ENCODE results near the gene MS4A4E.
"Not testable (repeated sequence)": the region's sequence is repeated elsewhere in the genome, so short reads cannot be mapped to it uniquely, and the experiment has no call there.

The MS4A4E gene

DNA sequence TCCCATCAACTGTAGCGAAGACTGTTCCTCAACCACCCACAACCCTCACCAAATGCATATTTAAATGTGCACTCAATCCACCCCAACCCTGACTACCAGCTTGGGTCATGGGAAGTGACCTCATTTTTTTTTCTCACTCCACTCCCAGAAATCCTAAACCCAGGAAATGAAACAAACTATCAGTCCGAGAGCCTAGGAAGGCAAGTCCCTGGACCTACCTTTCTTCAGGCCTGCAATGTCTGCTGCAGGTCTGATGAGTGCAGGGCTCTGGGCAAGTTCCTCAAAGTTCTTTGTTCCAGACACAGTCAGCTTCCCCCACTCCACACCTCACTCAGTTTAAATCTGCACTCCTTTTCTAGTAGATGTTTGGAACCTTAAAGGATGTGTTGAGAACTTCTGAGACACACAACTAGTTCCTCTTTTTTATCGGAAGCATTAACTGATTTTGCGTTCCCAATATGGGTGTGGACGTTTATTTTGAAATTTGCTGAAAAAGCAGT is at the start of gene MS4A4E:
Gene MS4A4E, minus strand, starts transcription at position 398 of the 500 bp plus-strand sequence. CDS start 13,082 bp downstream, outside the sequence.
- no peak within 1 kb of the TSS for H3K4me3 ChIP-seq (ENCODE audit: low read length)
- no peaks in the 10 kb centered on the region for H3K36me3 ChIP-seq (ENCODE audit: insufficient read depth, low read depth, low read length)
- no peaks in the 10 kb centered on the region for H3K27me3 ChIP-seq (ENCODE audit: insufficient read depth, low read length)
- no peak within 1 kb of the TSS for H3K9ac ChIP-seq (ENCODE audit: low read depth, low read length)
- no peaks in the 10 kb centered on the region for H3K4me1 ChIP-seq (ENCODE audit: insufficient read depth, low read length)
- H3K9me3 ChIP-seq (ENCODE audit: insufficient read depth, low read depth, low read length) = no peaks in the 10 kb centered on the region
- H3K27ac ChIP-seq (ENCODE audit: low read length) = no peak within 1 kb of the TSS

DNA sequence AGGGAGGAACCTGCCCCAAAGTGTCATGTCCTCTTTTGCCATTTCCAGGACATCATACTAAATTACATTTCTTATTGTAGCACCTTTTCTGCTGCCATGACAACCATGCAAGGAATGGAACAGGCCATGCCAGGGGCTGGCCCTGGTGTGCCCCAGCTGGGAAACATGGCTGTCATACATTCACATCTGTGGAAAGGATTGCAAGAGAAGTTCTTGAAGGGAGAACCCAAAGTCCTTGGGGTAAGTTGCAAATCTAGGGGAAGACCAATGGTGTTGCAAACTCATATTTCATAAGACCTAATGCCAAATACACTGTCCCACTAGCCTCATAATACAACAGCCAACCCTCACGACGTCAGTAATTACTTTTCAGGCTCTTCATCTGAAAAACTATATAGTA is 49.2 kb upstream of the MS4A4E start:
- no peak overlapping the region for H3K9ac ChIP-seq (ENCODE audit: low read depth, low read length)
- no peaks in the 10 kb centered on the region for H3K4me1 ChIP-seq (ENCODE audit: insufficient read depth, low read length)
- H3K36me3 ChIP-seq (ENCODE audit: insufficient read depth, low read depth, low read length) = no peaks in the 10 kb centered on the region
- no peaks in the 10 kb centered on the region for H3K27me3 ChIP-seq (ENCODE audit: insufficient read depth, low read length)
- peaks cover 8% of the 10 kb centered on the region for H3K9me3 ChIP-seq (ENCODE audit: insufficient read depth, low read depth, low read length)
- H3K27ac ChIP-seq (ENCODE audit: low read length) = no peak overlapping the region
- no peak overlapping the region for H3K4me3 ChIP-seq (ENCODE audit: low read length)

DNA sequence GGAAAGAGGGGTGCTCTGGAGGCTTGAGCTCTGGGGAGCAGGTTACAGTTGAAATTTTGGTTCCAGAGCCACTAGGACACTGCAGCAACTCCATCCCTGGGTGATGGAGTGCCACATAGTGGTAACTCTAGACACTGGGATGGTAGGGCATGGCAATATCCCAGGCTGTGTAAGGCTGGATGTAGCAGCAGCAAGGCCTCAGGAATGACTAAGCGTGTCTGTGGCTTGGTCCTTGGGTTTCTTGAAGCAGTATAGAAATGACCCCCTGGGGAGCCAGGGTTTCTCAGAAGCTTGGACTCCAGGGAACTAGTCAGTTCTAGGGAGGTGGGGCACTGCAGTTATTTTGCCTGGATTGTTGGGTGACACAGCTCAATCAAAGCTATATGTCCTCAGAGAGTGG is 45.6 kb upstream of the MS4A4E start:
- Histone ChIP-seq H3K9me3 (ENCODE audit: insufficient read depth, low read depth, low read length) (peaks cover 8% of the 10 kb centered on the region), H3K4me3 (ENCODE audit: low read length) (no peak overlapping the region), H3K27ac (ENCODE audit: low read length) (no peak overlapping the region), H3K9ac (ENCODE audit: low read depth, low read length) (no peak overlapping the region), H3K36me3 (ENCODE audit: insufficient read depth, low read depth, low read length) (no peaks in the 10 kb centered on the region), H3K27me3 (ENCODE audit: insufficient read depth, low read length) (no peaks in the 10 kb centered on the region), H3K4me1 (ENCODE audit: insufficient read depth, low read length) (peaks cover 13% of the 10 kb centered on the region; the same call in 1 of the 2 replicates)

DNA sequence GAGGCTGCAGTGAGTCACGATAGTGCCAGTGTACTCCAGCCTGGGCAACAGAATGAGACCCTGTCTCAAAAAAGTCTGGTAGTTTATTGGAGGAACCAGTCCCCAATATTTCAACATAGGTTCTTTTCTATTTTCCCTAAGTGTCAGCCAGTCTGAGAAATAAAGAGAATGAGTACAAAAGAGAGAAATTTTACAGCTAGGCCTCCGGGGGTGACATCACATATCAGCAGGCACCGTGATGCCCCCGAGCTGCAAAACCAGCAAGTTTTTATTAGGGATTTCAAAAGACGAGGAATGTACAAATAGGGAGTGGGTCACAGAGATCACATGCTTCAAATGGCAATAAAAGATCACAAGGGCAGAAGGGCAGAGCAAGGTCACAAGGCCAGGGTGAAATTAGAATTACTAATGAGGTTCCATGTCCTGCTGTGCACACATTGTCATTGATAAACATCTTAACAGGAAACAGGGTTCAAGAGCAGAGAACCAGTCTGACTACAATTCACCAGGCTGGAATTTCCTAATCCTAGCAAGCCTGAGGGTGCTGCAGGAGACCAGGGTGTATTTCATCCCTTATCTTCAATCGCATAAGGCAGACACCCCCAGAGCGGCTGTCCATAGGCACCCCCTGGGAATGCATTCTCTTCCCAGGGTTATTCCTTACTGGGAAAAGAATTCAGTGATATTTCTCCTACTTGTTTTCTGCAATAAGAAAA is 42.6 kb upstream of the MS4A4E start:
- not testable (repeated sequence) for H3K9ac ChIP-seq (ENCODE audit: low read depth, low read length); H3K27ac ChIP-seq (ENCODE audit: low read length); H3K36me3 ChIP-seq (ENCODE audit: insufficient read depth, low read depth, low read length); H3K27me3 ChIP-seq (ENCODE audit: insufficient read depth, low read length); H3K9me3 ChIP-seq (ENCODE audit: insufficient read depth, low read depth, low read length)
- Histone ChIP-seq H3K4me1 (ENCODE audit: insufficient read depth, low read length) (peaks cover 13% of the 10 kb centered on the region; the same call in 1 of the 2 replicates), H3K4me3 (ENCODE audit: low read length) (0 out of 2 replicates have a peak overlapping the region, but pooled peaks have one; percentile 16)

DNA sequence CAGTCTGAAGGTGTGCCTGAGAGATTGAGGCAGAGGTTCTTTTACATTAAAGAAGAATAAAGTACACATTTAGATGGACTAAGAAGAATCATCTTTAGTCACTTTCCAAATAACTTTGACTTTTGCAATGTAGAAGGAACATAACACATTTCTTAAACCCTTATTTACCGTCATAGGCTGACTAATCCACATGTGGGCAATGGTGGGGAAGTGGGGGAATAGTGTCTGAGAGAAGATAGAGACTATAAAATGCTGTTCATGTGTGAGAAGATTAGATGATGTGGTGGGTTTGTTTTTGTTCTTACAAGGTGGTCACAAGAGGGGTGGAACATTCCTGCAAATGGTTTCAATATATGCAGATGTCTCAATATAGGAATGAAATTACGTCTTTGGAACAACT is 39.3 kb upstream of the MS4A4E start:
- Histone ChIP-seq H3K27ac (ENCODE audit: low read length) (no peak overlapping the region), H3K9ac (ENCODE audit: low read depth, low read length) (no peak overlapping the region), H3K36me3 (ENCODE audit: insufficient read depth, low read depth, low read length) (no peaks in the 10 kb centered on the region), H3K4me3 (ENCODE audit: low read length) (no peak overlapping the region), H3K4me1 (ENCODE audit: insufficient read depth, low read length) (peaks cover 13% of the 10 kb centered on the region; the same call in 1 of the 2 replicates), H3K9me3 (ENCODE audit: insufficient read depth, low read depth, low read length) (no peaks in the 10 kb centered on the region), H3K27me3 (ENCODE audit: insufficient read depth, low read length) (no peaks in the 10 kb centered on the region)

DNA sequence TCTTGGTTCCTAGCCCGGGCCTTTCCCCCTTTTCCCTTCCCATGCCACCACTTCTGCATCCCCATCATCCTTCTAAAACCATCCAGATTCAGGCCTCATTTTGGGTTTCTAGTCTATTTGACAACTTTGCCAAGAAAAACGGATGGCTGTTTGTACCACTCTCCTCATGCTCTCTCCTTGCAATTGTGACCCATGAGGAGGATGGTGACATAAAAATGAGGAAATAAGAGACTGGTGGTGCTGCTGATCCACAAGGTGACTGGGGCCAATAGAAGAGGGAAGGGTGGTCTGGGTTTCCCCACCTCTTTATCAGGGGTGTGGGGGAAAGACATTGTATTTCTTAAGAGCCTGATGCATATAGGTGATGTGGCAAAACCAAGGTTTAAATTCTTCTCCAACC is 38.5 kb upstream of the MS4A4E start:
- Histone ChIP-seq H3K9ac (ENCODE audit: low read depth, low read length) (no peak overlapping the region), H3K4me3 (ENCODE audit: low read length) (no peak overlapping the region), H3K9me3 (ENCODE audit: insufficient read depth, low read depth, low read length) (no peaks in the 10 kb centered on the region), H3K27me3 (ENCODE audit: insufficient read depth, low read length) (no peaks in the 10 kb centered on the region), H3K4me1 (ENCODE audit: insufficient read depth, low read length) (peaks cover 10% of the 10 kb centered on the region; the same call in 1 of the 2 replicates), H3K27ac (ENCODE audit: low read length) (no peak overlapping the region), H3K36me3 (ENCODE audit: insufficient read depth, low read depth, low read length) (no peaks in the 10 kb centered on the region)

DNA sequence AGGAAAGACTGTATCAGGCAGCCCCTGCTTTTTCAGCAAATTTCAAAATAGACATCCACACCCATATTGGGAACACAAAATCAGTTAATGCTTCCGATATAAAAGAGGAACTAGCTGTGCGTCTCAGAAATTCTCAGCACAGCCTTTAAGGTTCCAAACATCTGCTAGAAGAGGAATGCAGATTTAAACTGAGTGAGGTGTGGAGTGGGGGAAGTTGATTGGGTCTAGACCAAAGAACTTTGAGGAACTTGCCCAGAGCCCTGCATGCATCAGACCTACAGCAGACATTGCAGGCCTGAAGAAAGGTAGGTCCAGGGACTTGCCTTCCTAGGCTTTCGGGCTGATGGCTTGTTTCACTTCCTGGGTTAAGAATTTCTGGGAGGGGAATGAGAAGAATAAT is 37.5 kb upstream of the MS4A4E start, which contains the start of gene MS4A4A:
Gene MS4A4A, plus strand, starts transcription at position 255 of the 400 bp plus-strand sequence. Its CDS starts 10 bp downstream, at position 265.
- peaks cover 17% of the 10 kb centered on the region; the same call in 1 of the 2 replicates for H3K4me1 ChIP-seq (ENCODE audit: insufficient read depth, low read length)
- no peaks in the 10 kb centered on the region for H3K27me3 ChIP-seq (ENCODE audit: insufficient read depth, low read length)
- H3K36me3 ChIP-seq (ENCODE audit: insufficient read depth, low read depth, low read length) = no peaks in the 10 kb centered on the region
- no peak within 1 kb of the TSS for H3K4me3 ChIP-seq (ENCODE audit: low read length)
- H3K9ac ChIP-seq (ENCODE audit: low read depth, low read length) = no peak within 1 kb of the TSS
- no peaks in the 10 kb centered on the region for H3K9me3 ChIP-seq (ENCODE audit: insufficient read depth, low read depth, low read length)
- H3K27ac ChIP-seq (ENCODE audit: low read length) = no peak within 1 kb of the TSS

DNA sequence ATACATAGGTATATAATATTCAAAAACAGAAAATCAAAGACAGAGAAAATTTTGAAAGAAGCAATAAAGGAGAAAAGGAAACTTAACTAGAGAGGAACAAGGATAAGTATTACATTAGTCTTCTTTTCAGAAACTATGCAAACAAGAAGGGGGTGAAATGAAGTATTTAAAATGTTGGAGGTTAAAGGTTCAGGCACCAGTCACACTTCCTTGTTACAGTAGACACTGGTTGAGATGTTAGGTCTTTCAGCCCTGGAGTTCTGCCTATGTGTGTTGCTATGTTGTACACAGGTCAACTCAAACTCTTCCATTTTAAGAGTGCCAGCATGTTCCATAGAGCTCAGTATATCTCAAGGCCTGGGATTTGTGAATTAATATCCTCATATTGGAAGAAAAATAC is 31.5 kb upstream of the MS4A4E start:
- Histone ChIP-seq H3K9ac (ENCODE audit: low read depth, low read length) (no peak overlapping the region), H3K36me3 (ENCODE audit: insufficient read depth, low read depth, low read length) (no peaks in the 10 kb centered on the region), H3K9me3 (ENCODE audit: insufficient read depth, low read depth, low read length) (peaks cover 6% of the 10 kb centered on the region; the same call in 1 of the 2 replicates), H3K4me3 (ENCODE audit: low read length) (no peak overlapping the region), H3K27me3 (ENCODE audit: insufficient read depth, low read length) (no peaks in the 10 kb centered on the region), H3K27ac (ENCODE audit: low read length) (no peak overlapping the region), H3K4me1 (ENCODE audit: insufficient read depth, low read length) (peaks cover 12% of the 10 kb centered on the region; the same call in 1 of the 2 replicates)

DNA sequence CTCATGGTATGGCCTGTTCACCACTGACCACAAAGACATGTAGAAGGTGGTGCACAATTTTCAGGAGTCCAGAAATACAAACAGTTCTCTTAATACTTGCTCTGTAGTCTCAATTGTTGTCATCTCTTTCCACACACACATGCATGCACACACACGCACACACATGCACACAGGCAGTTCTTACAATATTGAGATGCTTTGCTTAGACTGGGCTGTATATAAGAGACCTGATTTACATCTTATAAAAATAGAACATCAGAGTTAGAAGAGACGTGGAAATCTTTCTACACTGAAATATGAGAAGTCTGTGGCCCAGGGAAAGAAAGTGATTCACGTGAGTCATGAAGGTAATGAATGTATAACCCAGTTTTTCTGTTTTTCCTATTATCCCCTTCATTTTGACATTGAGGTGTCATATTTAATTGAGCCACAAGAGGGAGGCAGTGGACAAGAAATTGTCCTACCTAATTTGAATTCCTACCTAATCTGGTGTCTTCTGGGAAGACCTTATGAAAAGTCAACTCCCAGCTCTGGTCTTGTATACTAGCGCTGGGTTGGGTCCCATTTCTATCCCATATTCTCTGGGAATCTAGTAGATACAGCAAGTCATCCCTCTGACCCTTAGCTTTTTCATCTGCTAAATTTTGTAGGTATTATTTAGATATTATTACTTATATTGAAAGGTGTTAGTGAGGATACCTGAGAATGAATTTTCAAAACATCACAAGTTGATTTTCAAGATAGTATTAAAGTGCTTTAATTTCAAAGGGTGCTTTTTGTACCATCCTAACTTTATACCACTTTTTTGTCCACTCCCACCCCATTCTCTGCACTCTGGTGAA is 22.7 kb upstream of the MS4A4E start:
- Histone ChIP-seq H3K9ac (ENCODE audit: low read depth, low read length) (no peak overlapping the region), H3K4me3 (ENCODE audit: low read length) (no peak overlapping the region)

DNA sequence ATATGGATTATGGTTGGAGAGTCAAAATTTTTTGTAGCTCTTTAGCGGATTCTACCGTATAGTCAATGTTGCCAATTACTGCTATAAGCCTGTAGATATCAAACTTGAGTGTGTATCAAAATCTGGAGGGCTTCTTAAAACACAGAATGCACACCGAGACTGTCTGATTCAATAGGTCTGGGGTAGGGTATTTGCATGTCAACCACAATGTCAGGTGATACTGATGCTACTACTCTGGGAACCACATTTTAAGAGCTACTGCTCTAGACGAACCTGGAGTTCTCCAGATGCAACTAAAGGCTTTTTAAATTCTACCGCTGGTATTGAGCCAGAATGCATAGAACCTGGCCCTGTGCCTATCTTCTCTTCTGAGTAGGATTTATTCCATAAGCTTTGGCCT is 21.7 kb upstream of the MS4A4E start:
- Histone ChIP-seq H3K27me3 (ENCODE audit: insufficient read depth, low read length) (no peaks in the 10 kb centered on the region), H3K4me1 (ENCODE audit: insufficient read depth, low read length) (no peaks in the 10 kb centered on the region), H3K9me3 (ENCODE audit: insufficient read depth, low read depth, low read length) (peaks cover 11% of the 10 kb centered on the region), H3K4me3 (ENCODE audit: low read length) (no peak overlapping the region), H3K27ac (ENCODE audit: low read length) (no peak overlapping the region), H3K36me3 (ENCODE audit: insufficient read depth, low read depth, low read length) (no peaks in the 10 kb centered on the region), H3K9ac (ENCODE audit: low read depth, low read length) (no peak overlapping the region)

More for the DNA sequence above, 22.7 kb upstream of the MS4A4E start:
- H3K4me1 ChIP-seq (ENCODE audit: insufficient read depth, low read length) = no peaks in the 10 kb centered on the region
- H3K9me3 ChIP-seq (ENCODE audit: insufficient read depth, low read depth, low read length) = peaks cover 16% of the 10 kb centered on the region
- no peaks in the 10 kb centered on the region for H3K27me3 ChIP-seq (ENCODE audit: insufficient read depth, low read length)
- H3K27ac ChIP-seq (ENCODE audit: low read length) = no peak overlapping the region
- no peaks in the 10 kb centered on the region for H3K36me3 ChIP-seq (ENCODE audit: insufficient read depth, low read depth, low read length)

DNA sequence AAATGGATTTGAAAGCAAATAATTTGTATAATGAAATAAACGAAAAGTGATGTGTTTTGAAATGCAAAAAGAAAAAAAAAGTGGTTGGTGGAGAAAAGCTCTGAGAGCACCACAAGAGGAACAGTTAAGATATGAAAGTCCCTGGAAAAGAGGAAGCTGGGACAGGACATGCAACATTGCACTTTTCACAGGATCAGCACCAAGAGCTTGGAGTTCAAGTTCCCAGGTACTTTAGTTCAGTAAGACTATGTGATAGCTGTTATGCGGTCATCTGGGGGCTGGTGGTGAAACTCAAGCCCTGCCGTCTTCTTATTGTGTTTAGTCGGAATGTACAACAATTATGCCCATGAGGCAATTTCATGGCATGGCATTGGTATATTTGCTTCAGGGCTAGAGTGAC is 20.5 kb upstream of the MS4A4E start:
- no peak overlapping the region for H3K4me3 ChIP-seq (ENCODE audit: low read length)
- H3K27ac ChIP-seq (ENCODE audit: low read length) = no peak overlapping the region
- H3K36me3 ChIP-seq (ENCODE audit: insufficient read depth, low read depth, low read length) = no peaks in the 10 kb centered on the region
- no peak overlapping the region for H3K9ac ChIP-seq (ENCODE audit: low read depth, low read length)
- no peaks in the 10 kb centered on the region for H3K4me1 ChIP-seq (ENCODE audit: insufficient read depth, low read length)
- H3K9me3 ChIP-seq (ENCODE audit: insufficient read depth, low read depth, low read length) = peaks cover 10% of the 10 kb centered on the region
- no peaks in the 10 kb centered on the region for H3K27me3 ChIP-seq (ENCODE audit: insufficient read depth, low read length)
